AG04449 (cell line): ENCODE results near the gene TMEM270.

Experiments
- CTCF ChIA-PET: fragments of 350-600 bp; formaldehyde crosslinking; extraction: SDS; loops from one replicate; lab custom pipeline; 2021; ENCODE audit warnings: antibody characterized with exemption; lab: Yijun Ruan, JAX
- POLR2A ChIA-PET: fragments of 400-600, 350-600 bp; formaldehyde crosslinking; extraction: SDS; loops from one replicate; lab custom pipeline; 2020; ENCODE audit warnings: antibody characterized with exemption, inconsistent platforms; lab: Yijun Ruan, JAX
- DNase-seq: peaks from one replicate; pipeline ENCODE4 v3.0.0-alpha.2; 2010; ENCODE audit warnings: low read depth, low spot score
- H3K4me3 ChIP-seq: 2 replicates; pipeline ENCODE4 v1.5.1; 2011; ENCODE audit warnings: low read depth, mild to moderate bottlenecking, control low read depth, low read length
- TF ChIP-seq, protein P1 (sequence below): IDR thresholded peaks from one replicate; pipeline ENCODE4 v1.5.1; 2011; ENCODE audit warnings: mild to moderate bottlenecking, moderate library complexity, low read length, control low read depth, inconsistent platforms; ENCODE audit not compliant: insufficient read depth; ENCODE audit errors: missing control alignments

TMEM270 gene

DNA sequence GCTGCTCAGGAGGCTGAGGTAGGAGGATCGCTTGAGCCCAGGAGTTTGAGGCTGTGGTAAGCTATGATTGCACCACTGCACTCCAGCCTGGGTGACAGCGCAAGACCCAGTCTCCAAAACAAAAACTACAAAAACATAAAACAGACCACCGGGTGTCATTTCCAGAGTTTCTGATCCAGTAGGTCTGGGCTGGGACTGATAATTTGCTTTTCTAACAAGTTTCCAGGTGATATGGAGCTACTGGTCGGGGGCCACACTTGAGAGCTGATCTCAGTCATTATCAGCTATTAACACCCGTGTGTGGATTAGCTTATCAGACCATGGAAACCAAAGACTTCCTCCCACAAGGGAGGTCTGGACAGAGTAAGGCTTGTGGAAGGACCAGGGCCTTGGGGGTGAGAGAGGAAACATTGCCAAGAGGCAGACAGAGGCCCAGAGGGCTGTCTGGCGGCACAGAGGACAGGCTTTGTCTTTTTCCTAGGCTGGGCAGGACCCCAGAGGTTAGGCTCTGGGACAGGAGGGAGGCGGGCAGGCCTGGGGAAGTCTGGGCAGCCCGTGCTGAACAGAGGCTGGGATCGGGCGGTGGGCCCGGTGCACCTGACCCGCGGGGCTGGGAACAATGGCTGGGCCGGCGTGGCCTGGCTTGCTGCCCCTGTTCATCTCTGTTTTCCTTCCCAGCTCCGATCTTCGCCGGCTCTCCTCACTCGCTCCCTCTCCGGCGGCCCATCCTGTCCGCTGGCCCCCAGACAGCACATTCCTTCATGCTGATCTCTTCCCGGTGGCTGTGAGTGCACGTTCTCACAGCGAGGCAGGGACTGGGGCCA, 25.2 kb downstream of the TMEM270 start:
- H3K4me3 ChIP-seq: no peak overlapping the region
- TF ChIP-seq, protein P1, sequence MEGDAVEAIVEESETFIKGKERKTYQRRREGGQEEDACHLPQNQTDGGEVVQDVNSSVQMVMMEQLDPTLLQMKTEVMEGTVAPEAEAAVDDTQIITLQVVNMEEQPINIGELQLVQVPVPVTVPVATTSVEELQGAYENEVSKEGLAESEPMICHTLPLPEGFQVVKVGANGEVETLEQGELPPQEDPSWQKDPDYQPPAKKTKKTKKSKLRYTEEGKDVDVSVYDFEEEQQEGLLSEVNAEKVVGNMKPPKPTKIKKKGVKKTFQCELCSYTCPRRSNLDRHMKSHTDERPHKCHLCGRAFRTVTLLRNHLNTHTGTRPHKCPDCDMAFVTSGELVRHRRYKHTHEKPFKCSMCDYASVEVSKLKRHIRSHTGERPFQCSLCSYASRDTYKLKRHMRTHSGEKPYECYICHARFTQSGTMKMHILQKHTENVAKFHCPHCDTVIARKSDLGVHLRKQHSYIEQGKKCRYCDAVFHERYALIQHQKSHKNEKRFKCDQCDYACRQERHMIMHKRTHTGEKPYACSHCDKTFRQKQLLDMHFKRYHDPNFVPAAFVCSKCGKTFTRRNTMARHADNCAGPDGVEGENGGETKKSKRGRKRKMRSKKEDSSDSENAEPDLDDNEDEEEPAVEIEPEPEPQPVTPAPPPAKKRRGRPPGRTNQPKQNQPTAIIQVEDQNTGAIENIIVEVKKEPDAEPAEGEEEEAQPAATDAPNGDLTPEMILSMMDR: no peak
- ChIA-PET POLR2A (interaction anchor here (0.7 kb wide), 1 partner anchor 103 kb away, joined by 3 read pairs; no protein-coding TSS in a partner anchor), CTCF (interaction anchor here (1.1 to 3.2 kb wide), 5 partner anchors 8 to 140 kb away, joined by 3 to 22 read pairs (median 4); no protein-coding TSS in a partner anchor)
- no peak for DNase-seq

DNA sequence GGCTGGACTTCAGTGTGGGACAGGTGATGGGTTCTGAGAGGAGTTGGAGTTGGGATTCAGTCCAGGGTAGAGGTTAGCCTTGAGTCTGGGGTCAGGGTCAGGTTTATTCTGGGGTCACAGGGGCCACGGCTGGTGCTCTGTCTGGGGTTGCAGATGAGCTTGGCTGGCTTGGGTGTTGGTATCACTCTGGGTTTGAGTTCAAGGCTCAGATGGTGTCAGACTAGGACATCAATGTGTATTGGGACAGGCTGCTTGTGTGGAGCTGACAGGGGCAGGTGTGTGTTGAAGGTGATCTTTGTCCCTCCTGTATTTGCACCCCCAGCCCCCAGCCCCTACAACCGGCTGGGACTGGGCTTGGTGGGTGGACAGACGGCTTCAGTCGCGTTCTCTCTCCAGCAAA, 26.8 kb downstream of the TMEM270 start:
- no peak overlapping the region for H3K4me3 ChIP-seq
- CTCF ChIA-PET: interaction anchor here (1.3 to 1.9 kb wide), 2 partner anchors 139 to 513 kb away, joined by 3 to 8 read pairs; no protein-coding TSS in a partner anchor
- TF ChIP-seq, protein P1: no peak
- no peak for DNase-seq
- POLR2A ChIA-PET: no interaction called here

DNA sequence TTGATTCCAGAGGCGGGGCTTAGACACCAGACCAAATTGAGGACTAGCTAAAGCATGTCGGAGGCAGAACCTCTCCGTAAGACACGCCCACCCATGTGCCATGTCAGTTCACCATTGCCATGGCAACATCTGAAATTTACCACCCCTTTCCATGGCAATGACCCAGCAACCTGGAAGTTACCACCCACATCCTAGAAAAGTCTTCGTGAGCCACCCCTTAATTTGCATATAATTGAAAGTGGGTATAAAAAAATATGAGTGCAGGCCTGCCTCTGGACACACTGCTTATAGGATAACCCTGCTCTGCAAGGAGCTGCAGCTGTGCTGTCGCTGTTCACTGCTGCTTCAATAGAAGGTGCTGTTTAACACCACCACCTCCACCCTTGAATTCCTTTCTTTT, 28.0 kb downstream of the TMEM270 start:
- ChIA-PET POLR2A (no interaction called here), CTCF (interaction anchor here (1.0 to 1.9 kb wide), 4 partner anchors 9 to 179 kb away, joined by 3 to 8 read pairs (median 4); no protein-coding TSS in a partner anchor)
- no peak for DNase-seq
- TF ChIP-seq, protein P1: no peak
- no peak overlapping the region for H3K4me3 ChIP-seq

DNA sequence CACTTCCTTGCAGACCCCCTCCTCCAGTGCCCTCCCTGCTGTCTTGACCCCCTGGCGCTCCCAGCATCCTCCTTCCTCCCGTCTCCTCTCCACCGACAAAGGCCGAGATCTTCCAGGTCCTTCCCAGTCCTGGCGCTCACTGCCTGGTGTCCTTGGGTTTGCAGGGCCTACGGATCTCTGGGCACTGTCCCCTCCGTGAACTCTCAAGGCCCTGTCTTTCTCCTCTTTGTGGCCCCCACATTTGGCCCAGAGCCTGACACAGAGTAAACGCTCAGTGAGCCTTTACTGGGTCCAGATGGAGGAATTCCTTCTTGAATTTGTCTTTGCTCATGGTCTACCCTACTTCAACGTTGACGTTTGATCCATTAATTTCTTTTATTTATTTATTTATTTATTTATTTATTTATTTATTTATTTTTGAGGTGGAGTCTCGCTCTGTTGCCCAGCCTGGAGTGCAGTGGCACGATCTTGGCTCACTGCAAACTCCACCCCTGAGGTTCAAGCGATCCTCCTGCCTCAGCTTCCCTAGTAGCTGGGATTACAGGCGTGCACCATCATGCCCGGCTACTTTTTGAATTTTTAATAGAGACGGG, 29.7 kb downstream of the TMEM270 start:
- TF ChIP-seq, protein P1: no peak
- H3K4me3 ChIP-seq: no peak overlapping the region
- POLR2A ChIA-PET: no interaction called here
- CTCF ChIA-PET: interaction anchor here (0.6 to 1.6 kb wide), 4 partner anchors 9 to 136 kb away, joined by 3 to 9 read pairs (median 3); no protein-coding TSS in a partner anchor
- DNase-seq: no peak

DNA sequence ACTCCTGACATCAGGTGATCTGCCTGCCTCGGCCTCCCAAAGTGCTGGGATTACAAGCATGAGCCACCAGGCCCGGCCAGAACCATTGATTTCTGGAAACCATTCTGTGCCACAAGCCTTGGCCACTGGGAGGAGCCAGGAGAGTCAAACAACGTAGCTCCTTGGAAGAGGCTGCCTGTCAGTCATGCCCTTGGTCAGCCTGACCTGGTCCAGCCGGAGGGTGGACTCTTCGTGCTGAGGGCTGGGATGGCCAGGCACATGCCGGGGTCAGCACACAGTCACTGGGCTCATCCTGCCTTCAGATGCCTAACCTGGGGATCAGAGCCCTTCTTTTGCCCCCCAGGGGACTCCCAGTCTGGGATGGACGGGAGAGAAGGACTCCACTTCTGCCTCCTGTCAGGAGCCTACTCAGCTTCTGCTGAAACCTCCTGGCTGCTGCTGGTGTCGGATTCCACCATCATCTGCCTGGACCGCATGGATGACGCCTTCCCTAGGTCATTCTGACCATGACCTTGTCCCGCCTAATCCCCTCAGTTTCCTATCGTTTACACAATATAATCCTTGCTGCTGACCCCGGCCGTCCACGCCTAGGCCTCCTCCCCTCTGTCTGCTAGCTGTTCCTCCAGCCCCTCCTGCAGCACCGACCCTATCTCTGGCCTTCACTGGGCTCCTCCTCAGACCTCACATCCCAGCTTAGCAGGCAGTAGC, 30.4 kb downstream of the TMEM270 start:
- CTCF ChIA-PET: interaction anchor here (0.6 to 1.6 kb wide), 5 partner anchors 8 to 135 kb away, joined by 3 to 9 read pairs (median 3); no protein-coding TSS in a partner anchor
- POLR2A ChIA-PET: no interaction called here
- H3K4me3 ChIP-seq: no peak overlapping the region
- TF ChIP-seq, protein P1: peak; percentile 20
- no peak for DNase-seq
